ENCODE data around the gene ALDH1A3.

- TF ChIP-seq CTCF (IDR thresholded peaks at IDR 0.05), result no peak
- no peak for TF ChIP-seq EZH2 (IDR thresholded peaks at IDR 0.05; ENCODE audit: borderline replicate concordance, insufficient read depth, low read depth, low read length, poor library complexity, severe bottlenecking)
These were observed 32.4 kb upstream of the ALDH1A3 start for GRCh38 chr15:100847194-100847593.

Measured in B cell (primary cell).